ENCODE data around the gene CRIM1. TPM values are rescaled to one million over a fixed set of nuclear protein-coding genes. Genes with fewer than 3 reads are reported as not detected.

The CRIM1 gene
- total and polyA plus RNA-seq, 5 experiments from 2014 or later, result 0.12 to 2.0 (median 0.88) TPM

DNA sequence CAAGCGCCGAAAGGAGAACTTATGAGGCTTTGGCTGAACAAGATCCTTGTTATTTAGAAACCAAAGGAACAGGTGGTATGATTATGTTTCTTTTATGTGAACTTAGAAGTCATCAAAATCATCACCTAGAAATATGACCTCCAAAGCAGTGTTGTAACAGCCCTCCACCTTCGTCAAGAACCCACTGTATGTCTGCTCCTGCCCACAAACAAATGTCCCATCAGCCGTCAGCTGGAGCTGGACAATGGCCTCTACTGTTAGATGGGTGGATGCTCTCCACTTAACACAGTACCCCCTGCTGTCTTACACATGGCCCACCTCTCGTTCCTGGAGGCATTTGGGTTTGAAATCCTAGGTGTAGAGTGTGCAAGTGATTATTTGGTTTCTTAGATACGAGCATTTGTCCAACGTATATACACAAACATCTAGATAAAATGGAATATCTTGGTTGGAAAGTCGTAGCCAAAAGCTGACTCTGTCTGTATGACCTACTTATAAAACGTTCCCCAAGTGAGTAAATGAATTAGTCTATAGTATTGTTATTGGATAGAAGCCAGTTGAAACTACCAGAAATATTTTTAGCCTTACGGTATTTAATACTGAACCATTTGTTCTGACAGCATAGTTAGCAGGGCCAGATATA is 113.0 kb downstream of the CRIM1 start:
- H3K36me3 Mint-ChIP-seq, result peaks cover 0 to 5% (median 0%) of the 10 kb centered on the region in 3 donors
- H3K4me3 Mint-ChIP-seq, result no peak overlapping the region
- peaks cover 0 to 4% (median 0%) of the 10 kb centered on the region in 5 donors for H3K27me3 Mint-ChIP-seq
- ATAC-seq (no peak), DNase-seq (no peak)
- H3K9me3 Mint-ChIP-seq, result peaks cover 0 to 13% (median 9%) of the 10 kb centered on the region in 9 donors
- H3K27ac Mint-ChIP-seq, result no peak overlapping the region
- peaks cover 0 to 5% (median 0%) of the 10 kb centered on the region in 4 donors for H3K4me1 Mint-ChIP-seq
- POLR2A ChIA-PET, result no interaction called here

GRCh38 chr2:36469106-36469477 is 113.5 kb downstream of the CRIM1 start:
- H3K27ac Mint-ChIP-seq, result no peak overlapping the region
- ATAC-seq, result no peak
- peaks cover 0 to 5% (median 5%) of the 10 kb centered on the region in 3 donors for H3K36me3 Mint-ChIP-seq
- peaks cover 0 to 5% (median 0%) of the 10 kb centered on the region in 4 donors for H3K4me1 Mint-ChIP-seq
- peaks cover 0 to 18% (median 13%) of the 10 kb centered on the region in 9 donors for H3K9me3 Mint-ChIP-seq
- no peak for DNase-seq
- POLR2A ChIA-PET, result no interaction called here
- H3K4me3 Mint-ChIP-seq, result no peak overlapping the region
- H3K27me3 Mint-ChIP-seq, result peaks cover 0 to 4% (median 0%) of the 10 kb centered on the region in 5 donors

DNA sequence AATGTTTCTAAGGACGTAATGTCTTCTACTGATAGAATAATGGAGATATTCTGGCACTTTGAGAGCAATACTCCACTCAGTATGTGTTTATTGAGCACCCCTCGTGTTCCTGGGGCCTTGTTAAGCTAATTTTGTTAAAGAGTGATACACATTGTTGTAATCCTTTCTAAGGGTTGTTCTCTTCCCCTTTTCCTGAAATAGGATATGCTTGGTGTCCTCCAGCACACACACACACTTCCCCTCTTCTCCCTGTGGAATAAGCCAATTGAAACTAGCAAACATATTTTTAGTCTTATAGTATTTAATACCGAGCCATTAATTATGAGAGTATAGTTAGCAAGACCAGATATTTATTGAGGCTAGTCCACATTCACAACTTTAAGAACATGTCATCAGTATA is 114.1 kb downstream of the CRIM1 start:
- Mint-ChIP-seq H3K9me3 (peaks cover 0 to 24% (median 17%) of the 10 kb centered on the region in 9 donors), H3K4me3 (no peak overlapping the region), H3K4me1 (peaks cover 0 to 5% (median 0%) of the 10 kb centered on the region in 4 donors), H3K27me3 (peaks cover 0 to 4% (median 0%) of the 10 kb centered on the region in 5 donors), H3K27ac (no peak overlapping the region), H3K36me3 (peaks cover 0 to 7% (median 6%) of the 10 kb centered on the region in 3 donors)
- DNase-seq, result no peak
- no peak for ATAC-seq
- POLR2A ChIA-PET, result no interaction called here

DNA sequence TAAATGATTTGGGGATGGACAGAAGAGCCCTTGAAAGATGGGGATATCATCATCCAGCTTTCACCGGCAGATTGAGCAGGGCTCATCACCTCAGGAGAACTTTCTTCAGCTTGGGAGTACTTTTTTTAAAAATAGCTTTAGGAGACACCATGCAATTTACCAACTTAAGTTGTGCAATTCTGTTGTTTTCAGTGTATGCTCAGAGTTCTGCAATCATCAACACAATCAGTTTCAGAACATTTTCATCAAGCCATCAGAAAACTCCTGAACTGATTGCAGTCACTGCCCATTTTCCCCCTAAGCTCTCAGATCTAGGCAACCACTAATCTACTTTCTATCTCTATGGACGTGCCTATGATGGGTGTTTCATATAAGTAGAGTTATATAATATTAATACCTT is 117.7 kb downstream of the CRIM1 start:
- POLR2A ChIA-PET, result no interaction called here
- H3K27me3 Mint-ChIP-seq, result no peaks in the 10 kb centered on the region
- H3K4me1 Mint-ChIP-seq, result peaks cover 0 to 11% (median 0%) of the 10 kb centered on the region in 4 donors
- no peak overlapping the region for H3K4me3 Mint-ChIP-seq
- DNase-seq, result no peak
- H3K36me3 Mint-ChIP-seq, result peaks cover 5 to 39% (median 30%) of the 10 kb centered on the region in 3 donors
- no peak for ATAC-seq
- no peak overlapping the region for H3K27ac Mint-ChIP-seq
- H3K9me3 Mint-ChIP-seq, result peaks cover 15 to 58% (median 39%) of the 10 kb centered on the region in 9 donors

GRCh38 chr2:36476411-36476810 is 120.8 kb downstream of the CRIM1 start:
- Mint-ChIP-seq H3K27me3 (no peaks in the 10 kb centered on the region), H3K9me3 (peaks cover 15 to 63% (median 39%) of the 10 kb centered on the region in 9 donors), H3K4me1 (peaks cover 0 to 6% (median 0%) of the 10 kb centered on the region in 4 donors), H3K4me3 (no peak overlapping the region), H3K36me3 (peaks cover 5 to 47% (median 30%) of the 10 kb centered on the region in 3 donors), H3K27ac (no peak overlapping the region)
- POLR2A ChIA-PET, result no interaction called here
- DNase-seq, result no peak
- ATAC-seq, result no peak

DNA sequence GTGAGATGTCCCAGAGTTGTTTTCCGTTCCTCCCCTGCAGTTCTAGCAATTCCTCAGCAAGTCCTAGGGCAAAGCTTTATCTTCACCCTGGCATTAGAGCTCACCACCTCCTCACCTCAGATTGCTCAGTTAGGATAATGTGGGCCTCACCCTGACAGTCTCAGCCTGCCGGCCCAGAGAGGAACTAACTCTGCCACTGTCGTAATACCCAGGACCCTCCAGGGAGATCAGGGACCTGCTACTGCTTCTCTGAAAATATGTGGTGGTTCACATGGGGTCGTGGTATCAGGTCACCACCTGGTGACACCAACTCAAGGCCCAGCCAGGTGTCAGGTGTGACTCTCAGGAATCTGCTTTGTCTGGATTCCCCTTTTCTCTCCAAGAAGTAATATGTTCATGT is 121.7 kb downstream of the CRIM1 start:
- DNase-seq, result no peak
- POLR2A ChIA-PET, result no interaction called here
- Mint-ChIP-seq H3K4me3 (no peak overlapping the region), H3K4me1 (peaks cover 0 to 6% (median 0%) of the 10 kb centered on the region in 4 donors), H3K27ac (no peak overlapping the region), H3K27me3 (no peaks in the 10 kb centered on the region), H3K36me3 (peaks cover 5 to 47% (median 30%) of the 10 kb centered on the region in 3 donors), H3K9me3 (peaks cover 14 to 62% (median 38%) of the 10 kb centered on the region in 9 donors)
- ATAC-seq, result no peak

DNA sequence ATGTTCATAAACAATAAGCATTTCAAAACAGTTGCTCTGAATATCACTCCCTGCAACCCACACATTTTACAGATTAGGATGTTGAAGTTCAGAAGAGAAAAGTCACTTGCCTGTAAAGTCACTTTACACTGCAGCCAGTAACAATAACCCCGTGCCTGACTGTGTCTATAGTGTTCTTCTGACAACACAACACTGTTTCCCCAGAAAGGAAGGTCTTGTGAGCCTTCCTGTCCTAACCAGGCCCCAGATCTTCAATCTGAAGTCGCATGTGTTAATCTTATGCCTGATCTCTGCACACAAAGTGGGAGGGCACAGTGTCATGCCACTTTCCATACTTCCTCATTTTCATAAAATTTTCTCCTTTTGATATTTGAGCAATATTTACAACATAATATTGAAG is 122.2 kb downstream of the CRIM1 start:
- no peaks in the 10 kb centered on the region for H3K27me3 Mint-ChIP-seq
- POLR2A ChIA-PET, result no interaction called here
- ATAC-seq, result no peak
- no peak for DNase-seq
- peaks cover 0 to 6% (median 0%) of the 10 kb centered on the region in 4 donors for H3K4me1 Mint-ChIP-seq
- H3K9me3 Mint-ChIP-seq, result peaks cover 12 to 59% (median 34%) of the 10 kb centered on the region in 9 donors
- no peak overlapping the region for H3K27ac Mint-ChIP-seq
- peaks cover 5 to 47% (median 30%) of the 10 kb centered on the region in 3 donors for H3K36me3 Mint-ChIP-seq
- no peak overlapping the region for H3K4me3 Mint-ChIP-seq

DNA sequence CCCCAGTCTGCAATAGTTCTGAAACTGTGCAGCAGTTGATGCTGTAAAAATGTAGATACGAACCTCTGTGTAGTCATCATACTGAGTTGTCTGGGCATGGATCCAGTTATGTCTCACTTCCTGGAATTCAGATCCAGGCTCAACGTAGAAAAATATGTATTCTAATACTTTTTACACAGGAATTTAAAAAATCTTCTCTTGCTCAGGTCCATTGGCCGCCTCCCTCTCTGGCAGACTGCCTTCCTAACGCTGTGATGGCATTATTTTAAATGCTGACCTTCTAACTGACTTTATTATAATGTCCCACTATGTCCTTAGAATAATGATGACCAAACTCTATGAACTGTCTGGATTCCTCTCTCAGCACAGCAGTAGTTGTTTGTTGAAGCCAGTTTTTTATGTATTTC is 122.8 kb downstream of the CRIM1 start:
- Mint-ChIP-seq H3K27ac (no peak overlapping the region), H3K9me3 (peaks cover 12 to 53% (median 28%) of the 10 kb centered on the region in 9 donors), H3K4me1 (peaks cover 0 to 6% (median 0%) of the 10 kb centered on the region in 4 donors), H3K27me3 (no peaks in the 10 kb centered on the region), H3K36me3 (peaks cover 5 to 47% (median 25%) of the 10 kb centered on the region in 3 donors), H3K4me3 (no peak overlapping the region)
- DNase-seq (no peak), ATAC-seq (no peak)
- POLR2A ChIA-PET, result no interaction called here

DNA sequence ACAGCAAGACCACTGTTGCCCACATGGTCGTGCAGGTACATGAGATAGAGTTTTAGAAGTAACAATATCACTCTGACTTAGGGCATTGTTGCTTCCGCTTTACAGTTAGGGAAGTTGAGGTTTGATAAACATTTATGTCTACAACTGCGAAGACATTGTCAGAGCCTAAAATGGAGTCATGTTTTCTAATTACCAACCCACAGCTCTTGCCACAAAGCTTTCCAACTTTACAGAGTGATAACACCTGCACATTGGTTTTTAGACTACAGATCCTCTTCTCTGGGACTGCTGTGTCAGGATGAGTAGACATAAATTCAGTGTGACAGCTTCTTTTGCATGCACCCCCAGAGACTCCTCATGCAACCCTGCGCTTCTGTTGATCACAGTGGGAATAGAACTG is 123.4 kb downstream of the CRIM1 start:
- Mint-ChIP-seq H3K4me3 (no peak overlapping the region), H3K27me3 (no peaks in the 10 kb centered on the region), H3K4me1 (peaks cover 0 to 6% (median 0%) of the 10 kb centered on the region in 4 donors), H3K9me3 (peaks cover 12 to 47% (median 25%) of the 10 kb centered on the region in 9 donors), H3K27ac (no peak overlapping the region), H3K36me3 (peaks cover 5 to 43% (median 25%) of the 10 kb centered on the region in 3 donors)
- POLR2A ChIA-PET, result no interaction called here
- DNase-seq (no peak), ATAC-seq (no peak)

GRCh38 chr2:36479406-36479805 is 123.8 kb downstream of the CRIM1 start:
- Mint-ChIP-seq H3K36me3 (peaks cover 5 to 40% (median 25%) of the 10 kb centered on the region in 3 donors), H3K4me1 (peaks cover 0 to 6% (median 0%) of the 10 kb centered on the region in 4 donors), H3K27me3 (no peaks in the 10 kb centered on the region), H3K27ac (no peak overlapping the region), H3K4me3 (no peak overlapping the region), H3K9me3 (peaks cover 12 to 43% (median 25%) of the 10 kb centered on the region in 9 donors)
- DNase-seq, result no peak
- no peak for ATAC-seq
- POLR2A ChIA-PET, result no interaction called here

DNA sequence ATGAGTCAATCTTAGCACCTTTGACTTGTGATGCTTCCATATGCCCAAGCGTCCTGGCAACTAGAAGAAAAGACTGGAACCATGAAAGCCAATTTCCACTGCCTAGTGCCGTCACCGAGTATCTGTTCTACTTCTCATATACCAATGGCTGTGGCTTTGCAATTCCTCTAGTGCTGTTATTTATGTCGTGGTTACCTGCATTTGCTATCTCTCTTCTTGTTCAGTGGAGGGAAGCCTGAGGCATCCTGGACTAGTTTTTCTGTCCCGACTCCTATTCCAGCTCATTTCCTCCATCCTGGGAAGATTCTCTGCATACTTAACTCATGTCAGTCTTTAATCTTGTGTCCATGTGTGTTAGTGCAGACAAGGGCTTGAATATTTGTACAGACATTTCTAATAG is 124.5 kb downstream of the CRIM1 start:
- Mint-ChIP-seq H3K36me3 (peaks cover 5 to 37% (median 21%) of the 10 kb centered on the region in 3 donors), H3K27me3 (no peaks in the 10 kb centered on the region), H3K4me1 (peaks cover 0 to 6% (median 0%) of the 10 kb centered on the region in 4 donors), H3K27ac (no peak overlapping the region), H3K4me3 (no peak overlapping the region), H3K9me3 (peaks cover 10 to 37% (median 22%) of the 10 kb centered on the region in 9 donors)
- no peak for ATAC-seq
- DNase-seq, result no peak
- POLR2A ChIA-PET, result no interaction called here

DNA sequence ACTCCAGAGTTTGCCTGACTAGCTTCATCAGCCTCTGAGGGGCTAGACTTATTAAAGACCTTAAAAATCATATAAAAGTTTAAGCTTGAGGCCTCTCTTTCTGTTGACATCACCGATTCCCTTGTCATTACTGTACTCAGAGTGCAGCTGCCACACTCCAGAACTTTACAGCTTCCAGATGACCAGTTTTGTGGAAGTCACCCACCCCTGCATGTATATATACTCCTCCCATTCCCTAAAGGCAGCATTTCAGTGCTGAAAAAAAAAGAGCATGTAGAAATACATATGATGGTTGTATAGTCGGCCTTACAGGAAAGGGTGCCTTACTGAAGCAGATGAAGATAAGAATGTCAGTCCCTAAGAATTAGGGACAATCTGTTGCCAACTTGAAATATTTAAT is 125.1 kb downstream of the CRIM1 start:
- no peak for ATAC-seq
- peaks cover 6 to 31% (median 18%) of the 10 kb centered on the region in 9 donors for H3K9me3 Mint-ChIP-seq
- DNase-seq, result no peak
- H3K36me3 Mint-ChIP-seq, result peaks cover 5 to 31% (median 15%) of the 10 kb centered on the region in 3 donors
- POLR2A ChIA-PET, result no interaction called here
- H3K27ac Mint-ChIP-seq, result no peak overlapping the region
- H3K4me1 Mint-ChIP-seq, result peaks cover 0 to 6% (median 0%) of the 10 kb centered on the region in 4 donors
- H3K4me3 Mint-ChIP-seq, result no peak overlapping the region
- H3K27me3 Mint-ChIP-seq, result no peaks in the 10 kb centered on the region

DNA sequence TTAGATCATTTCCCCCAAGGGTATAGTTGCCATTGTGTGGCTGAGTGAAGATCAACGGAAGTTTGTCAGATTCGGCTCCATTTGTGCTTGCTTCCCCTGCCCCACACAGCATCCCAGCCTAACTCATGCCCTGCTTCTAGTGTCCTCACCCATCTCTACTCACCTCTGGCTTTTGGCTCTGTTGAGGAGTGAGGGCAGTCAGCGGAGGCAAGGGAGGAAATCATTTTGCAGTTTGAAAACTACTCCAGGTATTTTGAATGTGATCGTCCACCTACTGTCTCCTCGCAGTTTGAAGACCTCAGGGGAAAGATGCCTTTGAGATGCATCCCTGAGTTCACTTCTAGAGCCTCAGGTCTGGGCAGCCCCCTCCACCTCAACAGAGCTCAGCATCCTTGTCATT is 126.1 kb downstream of the CRIM1 start:
- Mint-ChIP-seq H3K9me3 (peaks cover 2 to 20% (median 10%) of the 10 kb centered on the region in 9 donors), H3K36me3 (peaks cover 5 to 22% (median 7%) of the 10 kb centered on the region in 3 donors), H3K27me3 (no peaks in the 10 kb centered on the region), H3K4me1 (peaks cover 0 to 6% (median 0%) of the 10 kb centered on the region in 4 donors), H3K27ac (no peak overlapping the region), H3K4me3 (no peak overlapping the region)
- ATAC-seq (no peak), DNase-seq (no peak)
- POLR2A ChIA-PET, result no interaction called here

All from naive thymus-derived CD8-positive, alpha-beta T cell (primary cell).